Liver (tissue), 3 donors: ENCODE data around the gene ANKRD17.

Experiments used
- FOXA1 ChIP-seq: IDR thresholded peaks from 2 replicates; pipeline ENCODE4 v1.6.1; 2016; ENCODE audit warnings: antibody characterized with exemption
- FOXA2 ChIP-seq: IDR thresholded peaks from 2 replicates; pipeline ENCODE4 v1.6.1; 2016; ENCODE audit warnings: antibody characterized with exemption
- GABPA ChIP-seq, 2 donors: IDR thresholded peaks in 1 of 2; conservative IDR thresholded peaks in 1 of 2; 2 replicates each; pipeline ENCODE4 v1.6.1; 2016; ENCODE audit warnings: antibody characterized with exemption in 2 of 2, mild to moderate bottlenecking in 1 of 2, moderate library complexity in 1 of 2
- JUND ChIP-seq, 2 donors: IDR thresholded peaks; 2 replicates each; pipeline ENCODE4 v1.6.1; 2016; ENCODE audit warnings: antibody characterized with exemption in 2 of 2
- RAD21 ChIP-seq, 2 donors: IDR thresholded peaks; 2 replicates each; pipeline ENCODE4 v1.6.1; 2016; ENCODE audit warnings: antibody characterized with exemption in 2 of 2, mild to moderate bottlenecking in 2 of 2
- RXRA ChIP-seq, 2 donors: IDR thresholded peaks; 2 replicates each; pipeline ENCODE4 v1.6.1; 2017 to 2018; ENCODE audit warnings: antibody characterized with exemption in 2 of 2, mild to moderate bottlenecking in 1 of 2
- SP1 ChIP-seq: IDR thresholded peaks from 2 replicates; pipeline ENCODE4 v1.6.1; 2018; ENCODE audit warnings: antibody characterized with exemption, mild to moderate bottlenecking
- TAF1 ChIP-seq: conservative IDR thresholded peaks from 2 replicates; pipeline ENCODE4 v1.6.1; 2016; ENCODE audit warnings: antibody characterized with exemption, mild to moderate bottlenecking
- YY1 ChIP-seq: IDR thresholded peaks from 2 replicates; pipeline ENCODE4 v1.6.1; 2016; ENCODE audit warnings: antibody characterized with exemption, mild to moderate bottlenecking
- TF ChIP-seq, protein P1 (sequence below): fragments of 150-350 bp; IDR thresholded peaks from 2 replicates; pipeline ENCODE4 v1.5.1; 2017; ENCODE audit warnings: improper control_type of control experiment, low read depth, low read length; ENCODE audit not compliant: missing input control
- TF ChIP-seq, protein P2 (sequence below): IDR thresholded peaks from 2 replicates; pipeline ENCODE4 v1.6.1; 2016; ENCODE audit warnings: antibody characterized with exemption, mild to moderate bottlenecking
- TF ChIP-seq, protein P3 (sequence below): IDR thresholded peaks from 2 replicates; pipeline ENCODE4 v1.6.1; 2016; ENCODE audit warnings: antibody characterized with exemption
- TF ChIP-seq, protein P4 (sequence below): IDR thresholded peaks from 2 replicates; pipeline ENCODE4 v1.6.1; 2016; ENCODE audit warnings: antibody characterized with exemption
- donor health status: healthy.
- donor health status: healthy.

DNA sequence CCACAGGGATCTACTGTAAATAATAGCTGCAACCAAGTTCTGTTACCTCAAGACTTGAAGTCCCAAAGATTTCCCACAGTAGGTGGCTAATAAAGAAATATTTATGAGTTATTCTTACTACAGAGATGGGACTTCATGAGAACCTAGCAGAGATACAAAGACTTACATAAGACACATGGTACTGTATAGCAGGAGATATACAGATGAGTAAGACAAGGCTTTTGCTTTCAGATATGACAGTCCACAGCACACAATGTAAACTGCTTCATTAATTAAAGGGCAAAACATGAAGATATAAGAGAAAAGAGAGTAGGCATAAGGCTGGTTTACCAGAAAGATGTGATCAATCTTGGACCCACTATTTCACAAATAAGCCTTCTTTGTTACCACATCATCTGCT lies 6.6 kb downstream of the ANKRD17 start:
- TF ChIP-seq, protein P1, sequence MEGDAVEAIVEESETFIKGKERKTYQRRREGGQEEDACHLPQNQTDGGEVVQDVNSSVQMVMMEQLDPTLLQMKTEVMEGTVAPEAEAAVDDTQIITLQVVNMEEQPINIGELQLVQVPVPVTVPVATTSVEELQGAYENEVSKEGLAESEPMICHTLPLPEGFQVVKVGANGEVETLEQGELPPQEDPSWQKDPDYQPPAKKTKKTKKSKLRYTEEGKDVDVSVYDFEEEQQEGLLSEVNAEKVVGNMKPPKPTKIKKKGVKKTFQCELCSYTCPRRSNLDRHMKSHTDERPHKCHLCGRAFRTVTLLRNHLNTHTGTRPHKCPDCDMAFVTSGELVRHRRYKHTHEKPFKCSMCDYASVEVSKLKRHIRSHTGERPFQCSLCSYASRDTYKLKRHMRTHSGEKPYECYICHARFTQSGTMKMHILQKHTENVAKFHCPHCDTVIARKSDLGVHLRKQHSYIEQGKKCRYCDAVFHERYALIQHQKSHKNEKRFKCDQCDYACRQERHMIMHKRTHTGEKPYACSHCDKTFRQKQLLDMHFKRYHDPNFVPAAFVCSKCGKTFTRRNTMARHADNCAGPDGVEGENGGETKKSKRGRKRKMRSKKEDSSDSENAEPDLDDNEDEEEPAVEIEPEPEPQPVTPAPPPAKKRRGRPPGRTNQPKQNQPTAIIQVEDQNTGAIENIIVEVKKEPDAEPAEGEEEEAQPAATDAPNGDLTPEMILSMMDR: no peak
- TF ChIP-seq JUND (IDR thresholded peaks at IDR 0.05): no peak
- no peak for TF ChIP-seq GABPA (IDR thresholded peaks at IDR 0.05 in 1 of 2, conservative IDR thresholded peaks at IDR 0.05 in 1 of 2)
- no peak for TF ChIP-seq RAD21 (IDR thresholded peaks at IDR 0.05)
- TF ChIP-seq, protein P2, sequence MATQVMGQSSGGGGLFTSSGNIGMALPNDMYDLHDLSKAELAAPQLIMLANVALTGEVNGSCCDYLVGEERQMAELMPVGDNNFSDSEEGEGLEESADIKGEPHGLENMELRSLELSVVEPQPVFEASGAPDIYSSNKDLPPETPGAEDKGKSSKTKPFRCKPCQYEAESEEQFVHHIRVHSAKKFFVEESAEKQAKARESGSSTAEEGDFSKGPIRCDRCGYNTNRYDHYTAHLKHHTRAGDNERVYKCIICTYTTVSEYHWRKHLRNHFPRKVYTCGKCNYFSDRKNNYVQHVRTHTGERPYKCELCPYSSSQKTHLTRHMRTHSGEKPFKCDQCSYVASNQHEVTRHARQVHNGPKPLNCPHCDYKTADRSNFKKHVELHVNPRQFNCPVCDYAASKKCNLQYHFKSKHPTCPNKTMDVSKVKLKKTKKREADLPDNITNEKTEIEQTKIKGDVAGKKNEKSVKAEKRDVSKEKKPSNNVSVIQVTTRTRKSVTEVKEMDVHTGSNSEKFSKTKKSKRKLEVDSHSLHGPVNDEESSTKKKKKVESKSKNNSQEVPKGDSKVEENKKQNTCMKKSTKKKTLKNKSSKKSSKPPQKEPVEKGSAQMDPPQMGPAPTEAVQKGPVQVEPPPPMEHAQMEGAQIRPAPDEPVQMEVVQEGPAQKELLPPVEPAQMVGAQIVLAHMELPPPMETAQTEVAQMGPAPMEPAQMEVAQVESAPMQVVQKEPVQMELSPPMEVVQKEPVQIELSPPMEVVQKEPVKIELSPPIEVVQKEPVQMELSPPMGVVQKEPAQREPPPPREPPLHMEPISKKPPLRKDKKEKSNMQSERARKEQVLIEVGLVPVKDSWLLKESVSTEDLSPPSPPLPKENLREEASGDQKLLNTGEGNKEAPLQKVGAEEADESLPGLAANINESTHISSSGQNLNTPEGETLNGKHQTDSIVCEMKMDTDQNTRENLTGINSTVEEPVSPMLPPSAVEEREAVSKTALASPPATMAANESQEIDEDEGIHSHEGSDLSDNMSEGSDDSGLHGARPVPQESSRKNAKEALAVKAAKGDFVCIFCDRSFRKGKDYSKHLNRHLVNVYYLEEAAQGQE: no peak
- no peak for TF ChIP-seq RXRA (IDR thresholded peaks at IDR 0.05)
- TF ChIP-seq, protein P3, sequence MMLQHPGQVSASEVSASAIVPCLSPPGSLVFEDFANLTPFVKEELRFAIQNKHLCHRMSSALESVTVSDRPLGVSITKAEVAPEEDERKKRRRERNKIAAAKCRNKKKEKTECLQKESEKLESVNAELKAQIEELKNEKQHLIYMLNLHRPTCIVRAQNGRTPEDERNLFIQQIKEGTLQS: no peak
- no peak for TF ChIP-seq FOXA1
- no peak for TF ChIP-seq SP1
- TF ChIP-seq FOXA2: no peak
- TF ChIP-seq, protein P4, sequence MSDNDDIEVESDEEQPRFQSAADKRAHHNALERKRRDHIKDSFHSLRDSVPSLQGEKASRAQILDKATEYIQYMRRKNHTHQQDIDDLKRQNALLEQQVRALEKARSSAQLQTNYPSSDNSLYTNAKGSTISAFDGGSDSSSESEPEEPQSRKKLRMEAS: no peak
- no peak for TF ChIP-seq TAF1
- no peak for TF ChIP-seq YY1
